GM19395 (cell line): ENCODE data around the gene PSPN.

ENCODE experiments used
- ATAC-seq: cut with Tn5 transposase; IDR thresholded peaks from one replicate; pipeline ENCODE4 v1.9.1; 2021; ENCODE audit warnings: mild to moderate bottlenecking, moderate library complexity; ENCODE audit not compliant: unreplicated experiment

PSPN gene, protein sequence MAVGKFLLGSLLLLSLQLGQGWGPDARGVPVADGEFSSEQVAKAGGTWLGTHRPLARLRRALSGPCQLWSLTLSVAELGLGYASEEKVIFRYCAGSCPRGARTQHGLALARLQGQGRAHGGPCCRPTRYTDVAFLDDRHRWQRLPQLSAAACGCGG

GRCh38 chr19:6375411-6376010 lies at the start of gene PSPN:
TSS of gene PSPN (minus strand) at chr19:6375933. CDS start at chr19:6375849, 84 bp downstream.
- no peak for ATAC-seq

- ATAC-seq: peak; percentile 91
These were observed 49.4 kb upstream of the PSPN start for GRCh38 chr19:6424939-6425731.

DNA sequence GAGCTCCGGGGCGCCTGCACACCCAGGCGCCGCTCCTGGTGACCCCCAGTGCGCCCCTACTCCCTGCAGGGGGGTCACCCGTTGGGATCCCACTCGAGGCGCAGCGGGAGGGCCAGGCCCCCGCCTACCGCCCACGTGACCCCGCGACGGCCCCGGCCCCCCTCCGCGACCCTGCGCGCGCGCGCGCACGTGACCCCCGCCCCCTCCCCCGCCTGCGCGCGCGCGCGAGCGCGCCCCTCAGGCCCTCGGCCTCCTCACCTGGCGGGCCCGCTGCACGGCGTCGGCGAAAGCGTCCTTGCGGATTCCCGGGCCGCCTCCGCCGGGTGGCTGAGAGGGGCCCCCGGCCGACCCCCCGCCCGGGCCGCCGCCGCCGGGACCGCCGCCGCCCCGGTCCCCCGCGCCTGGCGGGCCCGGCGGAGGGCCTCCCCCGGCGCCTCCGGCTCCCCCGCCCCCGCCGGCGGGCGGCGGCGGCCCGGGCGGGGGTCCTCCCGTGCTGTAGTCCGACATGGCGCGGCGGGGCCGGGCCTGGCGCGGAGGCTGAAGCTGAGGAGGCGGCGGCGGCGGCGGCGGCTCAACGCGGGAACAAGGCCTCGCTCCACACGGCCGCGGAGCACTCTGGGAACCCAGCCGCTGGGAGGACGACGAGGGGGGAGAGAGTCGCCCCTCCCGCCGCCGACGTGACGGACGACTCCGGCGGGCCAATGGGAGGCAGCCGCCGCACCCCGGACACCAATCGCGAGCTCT lies 48.6 kb upstream of the PSPN start, which contains the start of gene KHSRP:
KHSRP (minus strand) TSS at position 617 of the 744 bp plus-strand sequence; CDS start at position 507, 110 bp downstream.
- ATAC-seq: no peak

DNA sequence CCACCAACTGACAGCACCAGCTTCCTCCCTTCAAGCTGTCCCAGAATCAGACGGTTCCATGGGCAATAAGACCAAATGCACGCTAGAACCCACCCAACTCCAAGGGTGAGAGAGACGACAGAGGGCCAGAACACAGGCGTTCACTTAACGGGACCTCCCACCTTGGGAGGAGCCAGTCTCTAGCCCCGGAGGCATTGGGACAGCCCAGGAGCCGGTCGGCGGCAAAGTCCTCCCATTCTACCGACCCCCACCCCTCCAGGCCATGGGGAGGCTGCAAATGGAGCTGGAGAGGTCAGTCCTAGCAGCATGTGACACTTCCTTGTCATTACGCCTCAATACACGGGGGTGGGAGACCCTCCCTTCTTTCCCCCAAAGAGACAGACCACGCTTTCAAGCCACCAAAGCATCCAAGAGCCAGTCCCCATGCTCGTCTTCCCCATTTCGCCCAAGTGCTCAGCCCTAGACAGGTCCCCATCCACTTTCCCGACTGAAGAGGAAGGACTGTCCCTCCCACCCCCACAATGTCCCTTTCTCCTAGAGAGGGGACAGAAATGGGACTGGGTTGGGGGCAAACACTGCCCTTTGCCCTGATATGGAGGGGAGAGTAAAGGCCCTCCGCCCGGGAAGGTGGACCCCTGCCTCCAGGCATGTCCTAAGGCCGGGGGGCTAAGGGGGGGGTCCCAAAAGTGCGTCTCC lies 47.9 kb upstream of the PSPN start:
- no peak for ATAC-seq

- no peak for ATAC-seq
These were observed 45.6 kb upstream of the PSPN start for GRCh38 chr19:6421075-6422014.

GRCh38 chr19:6418562-6418932 lies 42.8 kb upstream of the PSPN start:
- no peak for ATAC-seq

GRCh38 chr19:6417713-6418561 lies 42.2 kb upstream of the PSPN start:
- no peak for ATAC-seq

DNA sequence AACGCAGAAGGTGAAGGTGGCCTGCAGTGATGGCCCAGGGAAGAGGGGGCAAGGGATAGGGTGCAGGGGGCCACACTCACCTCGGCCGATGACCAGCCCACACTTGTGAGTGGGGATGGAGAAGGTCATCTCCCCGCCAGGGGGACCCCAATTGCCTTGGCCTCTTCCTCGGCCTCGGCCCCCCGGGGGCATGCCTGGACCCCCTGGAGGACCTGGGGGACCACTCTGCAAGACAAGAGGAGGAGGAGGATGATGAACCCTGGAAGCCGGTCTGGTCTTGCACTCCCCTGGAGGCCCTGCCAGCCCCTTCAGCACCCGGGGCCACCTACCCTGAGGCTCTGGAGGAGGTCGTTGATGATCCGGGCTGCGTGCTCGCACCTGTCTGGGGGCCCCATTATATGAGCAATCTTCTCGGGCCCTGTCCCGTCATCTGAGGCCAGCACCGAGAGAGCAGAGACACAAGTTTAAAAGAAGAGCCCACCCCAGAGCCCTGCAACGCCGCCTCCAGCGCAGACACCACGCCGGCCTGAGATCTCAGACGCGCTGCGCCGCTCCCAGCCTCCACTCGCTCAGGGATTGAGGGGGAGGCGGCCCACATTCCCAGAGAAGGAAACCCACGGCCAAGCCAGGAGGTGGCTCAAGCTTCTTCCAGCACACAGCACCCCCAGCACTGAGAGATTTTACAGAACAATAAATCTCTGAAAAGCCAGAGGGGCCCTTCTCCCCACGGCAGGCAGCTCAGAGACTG lies 41.1 kb upstream of the PSPN start:
- ATAC-seq: no peak

GRCh38 chr19:6415591-6416190 lies 40.0 kb upstream of the PSPN start:
- ATAC-seq: no peak

GRCh38 chr19:6414793-6415590 lies 39.3 kb upstream of the PSPN start:
- ATAC-seq: no peak

DNA sequence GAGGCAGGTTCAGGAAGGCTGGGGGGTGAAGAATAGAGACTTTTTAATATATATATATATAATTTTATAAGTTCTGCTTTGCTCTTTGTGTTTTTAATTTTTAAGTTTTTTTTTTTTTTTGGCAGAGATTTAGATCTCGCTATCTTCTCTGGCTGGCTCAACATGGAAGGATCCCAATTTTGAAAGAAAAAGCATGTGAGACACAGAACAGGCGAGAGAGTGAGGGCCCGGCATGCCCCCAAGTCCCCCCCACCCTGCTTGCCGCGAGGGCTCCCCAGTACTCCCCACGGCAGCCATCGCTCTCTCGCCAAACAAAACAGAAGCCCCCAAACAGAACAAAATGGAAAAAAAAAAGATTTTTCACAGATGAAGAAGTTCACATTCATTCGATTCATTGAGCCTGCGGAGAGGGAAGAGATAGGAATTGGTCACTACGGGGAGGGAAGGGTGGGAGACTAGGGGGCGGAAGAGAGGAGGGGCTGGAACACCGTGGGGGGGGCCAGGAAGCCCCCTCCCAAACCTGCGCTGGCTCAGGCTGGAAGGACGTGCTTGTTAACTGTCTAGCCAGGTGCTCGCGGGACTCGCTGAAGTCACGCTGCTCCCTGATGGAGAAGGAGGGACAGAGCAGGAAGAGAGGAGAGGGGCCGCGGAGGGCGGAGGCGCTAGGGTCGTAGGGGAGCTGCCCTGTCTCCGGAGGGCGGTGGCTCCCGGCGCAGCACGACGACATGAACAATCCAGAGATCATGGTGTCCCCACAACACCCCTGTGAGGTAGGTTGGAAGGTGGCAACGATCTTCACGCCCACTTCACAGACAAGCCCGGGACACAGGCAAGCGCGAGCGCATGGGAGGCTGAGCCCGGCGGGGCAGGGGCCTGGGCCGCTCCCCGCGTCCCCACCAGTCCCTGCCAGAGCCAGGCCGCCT lies 38.2 kb upstream of the PSPN start:
- no peak for ATAC-seq

DNA sequence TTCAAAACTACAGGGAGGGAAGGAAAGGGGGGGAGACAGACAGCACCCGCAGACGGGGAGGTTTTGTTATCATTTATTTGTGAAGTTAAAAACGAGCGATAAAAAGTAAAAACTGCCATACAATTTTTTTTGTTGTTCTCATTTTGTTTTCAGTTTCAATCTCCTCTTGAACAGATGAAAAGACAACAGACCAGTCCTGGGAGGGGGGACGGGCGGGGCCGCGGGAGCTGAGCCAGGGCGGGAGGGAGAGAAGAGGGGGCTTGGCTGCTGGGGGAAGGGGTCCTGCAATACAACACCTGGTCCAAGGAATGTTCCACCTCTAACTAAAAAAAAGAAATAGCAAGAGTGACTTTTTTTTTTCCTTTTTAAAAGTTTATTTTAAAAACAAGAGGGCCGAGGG lies 37.6 kb upstream of the PSPN start:
- no peak for ATAC-seq

DNA sequence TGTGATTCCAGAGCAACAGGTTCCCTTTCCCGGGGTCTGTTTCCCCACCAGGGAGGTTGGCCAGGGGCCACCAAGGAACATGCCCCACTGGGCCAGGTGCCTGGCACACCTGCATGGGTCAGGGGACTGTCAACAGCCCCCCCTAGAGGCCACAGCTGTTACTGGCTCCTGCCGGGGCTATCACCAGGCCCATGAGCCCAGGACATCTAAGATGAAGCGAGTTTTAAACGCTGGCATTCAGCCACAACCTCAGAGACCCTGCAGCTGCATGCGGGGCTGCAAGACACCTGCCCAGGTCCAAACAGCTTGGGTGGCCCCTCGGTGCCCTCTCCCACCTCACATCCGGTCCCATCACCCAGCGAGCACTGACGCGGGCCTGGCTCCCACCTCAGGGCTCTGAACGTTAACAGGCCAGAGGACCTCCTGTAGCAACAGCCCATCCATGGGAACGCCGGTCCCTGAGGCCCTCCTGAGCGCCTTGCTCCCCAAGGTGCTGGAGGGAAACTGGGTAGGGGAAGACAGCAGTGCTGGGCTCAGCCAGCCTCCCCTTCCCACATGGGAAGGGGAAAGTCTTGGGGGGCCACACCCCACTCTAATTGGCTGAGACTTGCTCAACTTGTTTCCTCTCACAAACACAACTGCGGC lies 36.8 kb upstream of the PSPN start:
- no peak for ATAC-seq

GRCh38 chr19:6412061-6412446 lies 36.3 kb upstream of the PSPN start:
- ATAC-seq: no peak

DNA sequence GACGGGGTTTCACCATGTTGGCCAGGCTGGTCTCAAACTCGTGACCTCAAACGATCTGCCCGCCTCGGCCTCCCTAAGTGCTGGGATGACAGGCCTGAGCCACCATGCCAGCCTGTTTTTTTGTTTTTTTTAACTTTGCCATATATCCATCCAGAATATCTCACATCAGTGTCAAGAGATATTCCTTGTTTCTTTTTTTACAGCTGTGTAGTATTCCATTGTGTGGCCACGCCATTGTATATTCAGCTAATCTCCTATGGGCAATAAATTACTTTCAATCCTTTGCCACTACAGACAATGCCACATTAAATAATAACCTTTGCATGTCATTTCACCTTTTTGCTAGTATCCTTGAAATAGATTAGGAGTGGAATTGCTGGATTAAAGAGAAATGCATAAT lies 33.6 kb upstream of the PSPN start:
- no peak for ATAC-seq
